Glomerular endothelial cell (primary cell): ENCODE data around the gene BSDC1. TPM values are rescaled to one million over a fixed set of nuclear protein-coding genes. Genes with fewer than 3 reads are reported as not detected.
"Not testable (repeated sequence)": the region's sequence is repeated elsewhere in the genome, so short reads cannot be mapped to it uniquely, and the experiment has no call there.

ENCODE experiments used
- DNase-seq: peaks from one replicate; pipeline ENCODE4 v3.0.0-alpha.2; 2011; ENCODE audit warnings: low read depth, low spot score; ENCODE audit errors: extremely low read depth
- total RNA-seq: library from RNA; depleted of rRNA; stranded (reverse); fragments of >200 nt; gene quantifications from 2 replicates; pipeline ENCODE4 v1.2.3, GENCODE V29; 2015

The BSDC1 gene
- total RNA-seq, 1 donor from 2014 or later = 117 TPM

DNA sequence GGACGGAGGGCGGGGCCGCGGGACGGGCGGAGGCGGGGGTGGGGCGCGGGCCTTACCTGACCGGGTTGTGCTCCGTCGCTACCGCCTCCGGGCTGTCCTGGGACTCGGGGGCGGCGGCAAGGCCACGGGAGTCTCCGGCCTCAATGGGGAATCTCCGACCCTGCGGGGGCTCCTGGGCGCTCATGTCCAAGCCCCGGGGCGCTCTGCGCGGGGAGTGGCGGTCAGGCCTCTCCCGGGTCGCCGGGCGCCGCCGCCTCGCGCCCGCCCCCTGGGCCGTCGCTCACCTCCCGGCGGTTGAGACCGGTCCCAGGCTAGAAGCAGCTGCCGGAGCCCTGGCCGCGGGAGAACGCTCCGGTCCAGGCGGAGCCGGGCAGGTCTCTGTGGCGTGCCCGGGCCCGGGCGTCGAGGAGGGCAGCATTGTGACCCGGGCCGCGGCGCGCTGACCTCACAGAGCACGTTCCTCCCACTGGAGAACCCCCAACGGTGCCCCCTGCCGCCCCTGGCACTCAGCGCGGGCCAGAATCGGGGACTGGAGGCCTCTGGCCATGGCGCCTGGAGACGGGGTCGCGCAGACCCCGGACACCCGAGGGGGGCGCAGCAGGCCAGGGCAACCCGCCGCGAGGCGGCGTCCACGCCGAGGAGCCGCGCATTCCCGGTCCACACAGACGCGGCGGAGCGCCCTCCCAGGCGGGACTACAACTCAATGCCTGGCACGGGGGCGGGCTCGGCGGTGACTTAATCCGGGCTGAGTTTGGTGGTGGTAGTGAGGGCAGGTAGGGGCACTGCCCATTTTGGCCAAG lies 32.4 kb downstream of the BSDC1 start:
- no peak for DNase-seq

GRCh38 chr1:32361308-32361673 lies 33.0 kb downstream of the BSDC1 start:
- DNase-seq = no peak

DNA sequence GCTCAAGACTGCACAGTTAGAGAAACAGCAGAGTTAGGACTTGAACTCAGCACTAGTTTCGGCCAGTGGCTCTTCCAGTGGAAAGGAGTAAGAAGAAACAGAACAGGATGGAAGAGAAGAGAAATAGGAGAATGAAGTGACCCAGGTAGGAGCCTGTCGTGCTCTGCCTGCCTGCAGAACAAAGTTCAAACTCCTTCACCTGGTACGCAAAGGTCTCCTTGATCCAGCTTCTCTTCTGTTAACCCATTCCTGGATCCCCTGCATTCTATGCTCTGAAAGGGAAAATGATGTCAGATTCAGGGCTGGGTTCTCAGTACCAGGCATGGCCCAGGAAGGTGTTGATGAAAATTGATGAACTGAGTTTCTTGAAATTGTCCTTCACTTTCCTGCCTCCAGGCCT lies 35.8 kb downstream of the BSDC1 start:
- DNase-seq = no peak

- no peak for DNase-seq
These were observed 36.6 kb downstream of the BSDC1 start for GRCh38 chr1:32357614-32358013.

GRCh38 chr1:32356478-32356877 lies 37.8 kb downstream of the BSDC1 start:
- no peak for DNase-seq

- DNase-seq = not testable (repeated sequence)
These were observed 38.5 kb downstream of the BSDC1 start for GRCh38 chr1:32355778-32356177.

GRCh38 chr1:32353886-32354570 lies 40.2 kb downstream of the BSDC1 start:
- DNase-seq = no peak

GRCh38 chr1:32353431-32353830 lies 40.8 kb downstream of the BSDC1 start:
- no peak for DNase-seq

- no peak for DNase-seq
These were observed 41.3 kb downstream of the BSDC1 start for GRCh38 chr1:32352831-32353383.

DNA sequence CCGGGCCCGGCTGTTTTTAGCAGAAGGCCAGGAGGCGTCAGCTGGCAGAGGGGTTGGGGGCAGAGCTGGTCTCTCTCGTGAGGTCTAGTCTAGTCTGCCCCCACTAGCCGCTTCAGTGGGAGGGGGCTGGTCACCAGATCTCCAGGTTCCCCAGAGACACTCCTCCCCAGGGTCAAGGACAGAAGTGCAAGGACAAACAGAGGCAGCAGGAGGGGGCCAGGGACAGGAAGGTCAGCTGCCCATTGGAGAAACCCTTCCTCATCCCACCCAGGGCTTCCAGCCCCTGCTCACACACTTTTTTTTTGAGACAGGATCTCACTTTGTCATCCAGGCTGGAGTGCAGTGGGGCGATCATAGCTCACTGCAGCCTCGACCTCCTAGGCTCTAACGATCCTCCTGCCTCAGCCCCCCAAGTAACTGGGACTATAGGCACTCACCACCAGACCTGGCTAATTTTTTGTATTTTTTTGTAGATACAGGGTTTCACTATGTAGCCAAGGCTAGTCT lies 41.9 kb downstream of the BSDC1 start:
- no peak for DNase-seq

DNA sequence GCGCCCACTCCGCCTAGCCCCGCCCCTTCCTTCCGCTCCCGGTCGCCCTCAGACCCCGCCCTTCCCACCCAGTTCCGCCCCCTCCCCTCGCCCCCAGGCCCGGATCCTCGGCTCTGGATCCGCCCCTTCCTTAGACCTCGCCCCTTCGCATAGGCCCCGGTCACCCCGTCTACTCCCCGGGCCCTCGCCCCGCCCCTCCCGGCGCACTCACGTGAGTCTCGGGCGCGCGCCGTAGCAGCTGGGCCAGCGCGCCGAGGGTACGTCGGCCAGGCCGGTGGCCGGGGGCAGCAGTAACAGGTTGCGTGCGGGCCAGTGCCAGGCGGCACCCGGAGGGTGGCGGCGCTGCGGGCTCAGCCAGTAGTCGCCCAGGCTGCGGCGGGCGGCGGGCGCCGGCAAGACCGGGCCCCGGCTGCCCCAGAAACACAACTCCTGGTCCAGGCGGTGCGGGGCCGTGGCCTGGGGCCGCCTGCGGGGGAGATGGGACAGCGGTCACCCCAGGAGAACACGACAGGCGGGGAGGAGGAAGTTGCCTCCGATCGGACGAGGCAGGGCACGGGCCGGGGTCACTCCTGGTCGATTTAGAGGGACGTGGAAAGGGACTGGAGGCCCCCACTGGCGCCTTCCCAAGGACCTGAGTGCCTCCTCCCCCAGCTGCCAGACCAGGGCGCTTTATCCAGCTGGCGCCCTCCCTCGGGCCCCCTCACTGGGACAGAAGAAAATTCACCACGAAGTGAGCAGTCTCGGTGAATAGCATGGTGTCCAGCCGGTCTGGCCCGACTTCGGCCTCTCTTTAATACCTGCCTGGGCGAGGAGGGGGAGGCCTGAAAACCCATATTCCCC lies 42.6 kb downstream of the BSDC1 start:
- DNase-seq = no peak

DNA sequence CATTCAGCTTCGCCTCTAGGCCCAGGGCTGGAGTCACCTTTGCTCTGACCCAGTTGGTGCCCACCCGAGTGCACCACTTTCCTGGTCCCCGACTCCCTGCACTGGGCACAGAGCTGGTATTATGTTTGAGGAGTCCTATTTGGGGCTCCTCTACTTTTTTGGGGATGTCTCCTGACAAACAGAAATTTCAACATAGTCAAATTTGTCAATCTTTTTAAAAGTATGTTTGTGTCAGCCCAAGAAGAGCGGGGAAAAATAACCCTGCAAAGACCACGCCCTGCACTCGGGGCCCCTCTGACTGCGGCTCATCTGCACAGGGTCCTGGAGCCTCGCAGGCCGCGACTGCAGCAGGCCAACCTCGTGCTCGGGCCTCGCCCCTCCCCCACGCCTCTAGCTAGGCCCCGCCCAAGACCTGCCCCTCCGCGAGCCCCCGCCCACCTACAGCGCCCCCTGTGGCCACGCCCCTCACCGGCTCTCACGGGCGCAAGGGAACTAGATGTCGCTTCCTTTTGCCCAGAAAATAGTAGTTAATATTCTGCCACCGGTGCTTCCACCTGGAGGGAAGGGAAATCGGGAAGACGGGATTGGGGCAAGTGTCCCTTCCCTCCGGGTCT lies 43.3 kb downstream of the BSDC1 start:
- no peak for DNase-seq

DNA sequence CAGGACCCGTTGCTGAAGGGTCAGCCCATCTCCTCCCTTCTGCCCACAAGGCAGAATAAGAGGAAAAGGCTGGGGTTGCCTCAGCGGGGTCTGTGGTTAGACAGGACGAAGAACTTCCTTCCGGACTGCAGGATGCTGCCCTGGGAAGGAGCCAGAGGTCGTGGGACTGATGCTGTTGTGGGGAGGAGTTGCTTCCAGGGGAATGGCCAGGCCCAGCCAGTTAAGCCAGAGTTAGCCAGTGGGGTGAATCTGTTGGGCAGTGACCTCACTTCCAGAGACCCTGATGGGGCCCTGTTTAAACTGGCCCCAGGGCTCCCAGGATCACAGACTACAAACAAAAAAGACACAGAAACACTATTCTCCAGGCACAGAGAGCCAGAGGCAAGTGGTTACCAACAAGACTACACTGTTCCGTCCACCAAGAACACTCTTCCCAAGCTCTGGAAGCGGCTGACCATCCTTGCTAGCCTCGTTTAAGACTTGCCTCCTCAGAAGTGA lies 45.0 kb downstream of the BSDC1 start:
- peak; percentile 63 for DNase-seq

DNA sequence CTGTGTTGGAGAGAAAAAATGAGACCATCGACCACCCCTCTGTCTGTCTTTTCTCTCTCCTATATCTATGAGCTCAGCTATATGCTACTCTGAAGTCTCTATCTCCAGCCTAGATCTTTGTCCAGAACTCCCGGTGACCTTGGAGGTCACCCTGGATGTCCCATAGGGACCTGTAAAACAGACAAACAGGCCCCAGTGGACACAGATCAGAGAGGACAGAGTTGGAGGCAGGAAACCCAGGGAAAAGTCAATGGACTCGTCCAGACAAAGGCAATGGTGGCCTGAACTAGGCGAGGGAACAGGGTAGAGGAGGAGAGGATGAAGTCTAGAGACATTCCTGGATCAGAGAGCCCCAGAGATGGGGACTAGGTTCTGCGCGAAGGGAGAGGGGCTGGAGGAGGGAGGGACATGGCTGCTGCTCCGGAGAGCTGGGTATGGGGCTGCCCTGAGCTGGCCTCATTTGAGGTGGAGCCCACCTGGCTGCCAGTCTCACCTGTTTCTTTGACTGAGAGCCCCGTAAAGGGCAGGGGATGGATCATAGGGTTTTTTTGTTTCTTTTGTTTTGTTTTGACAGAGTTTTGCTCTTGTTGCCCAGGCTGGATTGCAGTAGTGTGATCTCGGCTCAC lies 47.6 kb downstream of the BSDC1 start:
- DNase-seq = no peak

GRCh38 chr1:32345289-32345827 lies 48.9 kb downstream of the BSDC1 start:
- DNase-seq = no peak

DNA sequence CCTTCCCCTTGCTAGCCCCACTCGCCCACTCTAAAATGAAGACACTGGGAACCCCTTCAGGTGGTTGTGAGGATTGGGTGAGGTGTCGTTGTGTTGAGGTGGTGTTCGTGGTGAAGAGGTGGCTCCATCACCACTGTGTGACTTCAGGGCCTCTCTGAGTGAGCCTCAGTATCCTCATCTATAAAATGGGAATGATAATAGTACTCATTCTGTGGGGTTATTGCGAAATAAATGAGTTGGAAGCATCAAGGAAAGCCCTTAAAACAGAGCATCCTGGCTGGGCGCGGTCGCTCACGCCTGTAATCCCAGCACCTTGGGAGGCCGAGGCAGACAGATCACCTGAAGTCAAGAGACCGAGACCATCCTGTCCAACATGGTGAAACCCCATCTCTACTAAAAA lies 51.5 kb downstream of the BSDC1 start:
- DNase-seq = no peak

GRCh38 chr1:32341971-32342370 lies 52.3 kb downstream of the BSDC1 start:
- DNase-seq = no peak

DNA sequence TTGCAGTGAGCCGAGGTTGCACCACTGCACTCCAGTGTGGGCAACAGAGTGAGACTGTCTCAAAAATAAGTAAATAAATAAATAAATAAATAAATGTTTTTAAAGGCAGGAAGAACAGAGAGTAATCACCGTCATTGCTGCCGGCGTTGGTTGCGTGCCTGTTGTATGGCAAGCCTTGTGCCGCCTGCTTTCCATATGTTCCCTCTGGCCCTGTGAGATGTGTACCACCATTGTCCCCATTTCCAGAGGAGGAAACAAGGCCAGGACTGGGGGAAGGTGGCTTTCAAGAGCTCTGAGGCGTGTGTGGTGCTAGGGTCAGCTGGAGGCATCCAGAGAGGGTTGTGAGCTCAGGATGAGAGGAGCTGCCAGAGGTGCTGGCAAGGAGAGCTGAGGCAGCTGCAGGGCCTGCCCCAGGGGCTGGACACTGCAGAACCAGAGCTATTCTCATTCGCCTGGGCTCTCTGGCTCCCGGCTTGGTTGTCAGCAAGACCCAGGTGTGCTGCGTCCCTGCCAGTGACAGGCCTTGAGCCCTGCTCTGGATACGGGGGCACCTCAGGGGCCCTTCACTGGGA lies 53.0 kb downstream of the BSDC1 start:
- no peak for DNase-seq

- no peak for DNase-seq
These were observed 54.8 kb downstream of the BSDC1 start for GRCh38 chr1:32339363-32339978.
